Activated CD4-positive, alpha-beta T cell treated with anti-CD3 and anti-CD28 coated beads, Interleukin-2, Interleukin-6, amounts not matched to agents 100 ng/mL and 50 ng/mL, durations not matched to agents 16 hours and 8 hours (primary cell): Measurements from ENCODE around the gene ZNF202.

Source experiments
- DNase-seq: peaks from one replicate; pipeline ENCODE4 v3.0.0-alpha.2; 2020

The ZNF202 gene

GRCh38 chr11:123681030-123681429 lies 60.4 kb downstream of the ZNF202 start:
- DNase-seq = no peak

GRCh38 chr11:123678246-123678645 lies 63.2 kb downstream of the ZNF202 start:
- DNase-seq = no peak

GRCh38 chr11:123677510-123677909 lies 64.0 kb downstream of the ZNF202 start:
- no peak for DNase-seq

GRCh38 chr11:123674297-123674696 lies 67.2 kb downstream of the ZNF202 start:
- DNase-seq = no peak
